ENCODE measurements around the gene CYP8B1. TPM values are rescaled to one million over a fixed set of nuclear protein-coding genes. Genes with fewer than 3 reads are reported as not detected.
A peak's percentile ranks its signal among the peaks of the same experiment; 100 is the strongest.

The CYP8B1 gene
- total and polyA plus RNA-seq, 9 of the 15 experiments (the other 6 are each of a cell fraction or from before 2014, with no cell fraction given): 0.04 TPM; not detected in 8

- TF ChIP-seq KLF13 (tag; IDR thresholded peaks at IDR 0.05; ENCODE audit: borderline replicate concordance, low read depth): no peak
These were observed 47.9 kb upstream of the CYP8B1 start (continued) for GRCh38 chr3:42923606-42924005.

GRCh38 chr3:42914771-42915515 lies 39.3 kb upstream of the CYP8B1 start:
- DNase-seq (ENCODE audit: extremely low read depth in 1 of 4, low spot score in 3 of 4): no peak
- no TSS peak for BruUV-seq (replicated peaks)
- Histone ChIP-seq H3K4me1 (replicated peaks in 1 of 2; ENCODE audit: control insufficient read depth in 2 of 2, insufficient read depth in 2 of 2, low read length in 2 of 2) (peaks cover 0 to 1% of the 10 kb centered on the region in 2 experiments; a peak in 1 of 5 replicates), H3K79me2 (ENCODE audit: control insufficient read depth, insufficient read depth, low read length) (no peaks in the 10 kb centered on the region), H3K4me3 (no peak overlapping the region), H3K9me1 (ENCODE audit: control insufficient read depth, insufficient read depth, low read length) (no peaks in the 10 kb centered on the region), H3K9me3 (replicated peaks; ENCODE audit: control insufficient read depth, insufficient read depth, low read depth, low read length) (peaks cover 9% of the 10 kb centered on the region), H3K27me3 (ENCODE audit: control insufficient read depth in 2 of 2, insufficient read depth in 2 of 2, low read length in 2 of 2) (peaks cover 0 to 5% of the 10 kb centered on the region in 2 experiments; a peak in 2 of 5 replicates), H4K20me1 (replicated peaks; ENCODE audit: control insufficient read depth, insufficient read depth, low read length) (no peaks in the 10 kb centered on the region), H3K27ac (ENCODE audit: extremely low read depth, low read depth, low read length) (no peak overlapping the region), H3K36me3 (ENCODE audit: control insufficient read depth, insufficient read depth, low read length) (no peaks in the 10 kb centered on the region), H3K4me2 (ENCODE audit: insufficient read depth, low read length) (no peak overlapping the region), H2AFZ (ENCODE audit: low read depth, low read length) (no peak overlapping the region), H3K9ac (ENCODE audit: insufficient read depth in 1 of 2, low read depth in 2 of 2, low read length in 2 of 2) (no peak overlapping the region)
- CTCF ChIA-PET (ENCODE audit: low intra/inter-chr PET ratio): no interaction called here
- FAIRE-seq: no peak
- ATAC-seq: no peak
- intact Hi-C loops (cut with micrococcal nuclease): no loop called here
- WGBS (ENCODE audit: insufficient coverage, low coverage, missing lambda C conversion rate): 3% methylated on average over 8 of the region's 8 CpGs
- in situ Hi-C loops (cut with MboI): no loop called here
- POLR2A ChIA-PET: no interaction called here
- TF ChIP-seq TEAD2 (tag; IDR thresholded peaks at IDR 0.05) (peak; percentile 19; the same call in 1 of the 2 replicates), ZEB2 (IDR thresholded peaks at IDR 0.05) (0 out of 2 replicates have a peak, but pooled peaks have one; percentile 44), MTA1 (IDR thresholded peaks at IDR 0.05; ENCODE audit: borderline replicate concordance) (no peak), XRCC3 (IDR thresholded peaks at IDR 0.05) (peak; percentile 89; the same call in 1 of the 2 replicates), CEBPB (tag; IDR thresholded peaks at IDR 0.05) (peak; percentile 42; the same call in 1 of the 2 replicates), ZNF75A (CRISPR knock-in tag; IDR thresholded peaks at IDR 0.05) (peak; percentile 100), ZNF280A (IDR thresholded peaks at IDR 0.05; ENCODE audit: low read depth, partially characterized antibody) (peak; percentile 90), NCOR1 (IDR thresholded peaks at IDR 0.05) (no peak), TRIM28 (IDR thresholded peaks at IDR 0.05) (peak; percentile 97), NR4A1 (CRISPR knock-in tag; IDR thresholded peaks at IDR 0.05) (no peak), NR4A1 (tag; IDR thresholded peaks at IDR 0.05) (no peak)

Data from K562 (cell line).